Measurements from ENCODE around the gene ITPKC.
A peak's percentile ranks its signal among the peaks of the same experiment; 100 is the strongest.
"Not testable (repeated sequence)": the region's sequence is repeated elsewhere in the genome, so short reads cannot be mapped to it uniquely, and the experiment has no call there.

Gene ITPKC

DNA sequence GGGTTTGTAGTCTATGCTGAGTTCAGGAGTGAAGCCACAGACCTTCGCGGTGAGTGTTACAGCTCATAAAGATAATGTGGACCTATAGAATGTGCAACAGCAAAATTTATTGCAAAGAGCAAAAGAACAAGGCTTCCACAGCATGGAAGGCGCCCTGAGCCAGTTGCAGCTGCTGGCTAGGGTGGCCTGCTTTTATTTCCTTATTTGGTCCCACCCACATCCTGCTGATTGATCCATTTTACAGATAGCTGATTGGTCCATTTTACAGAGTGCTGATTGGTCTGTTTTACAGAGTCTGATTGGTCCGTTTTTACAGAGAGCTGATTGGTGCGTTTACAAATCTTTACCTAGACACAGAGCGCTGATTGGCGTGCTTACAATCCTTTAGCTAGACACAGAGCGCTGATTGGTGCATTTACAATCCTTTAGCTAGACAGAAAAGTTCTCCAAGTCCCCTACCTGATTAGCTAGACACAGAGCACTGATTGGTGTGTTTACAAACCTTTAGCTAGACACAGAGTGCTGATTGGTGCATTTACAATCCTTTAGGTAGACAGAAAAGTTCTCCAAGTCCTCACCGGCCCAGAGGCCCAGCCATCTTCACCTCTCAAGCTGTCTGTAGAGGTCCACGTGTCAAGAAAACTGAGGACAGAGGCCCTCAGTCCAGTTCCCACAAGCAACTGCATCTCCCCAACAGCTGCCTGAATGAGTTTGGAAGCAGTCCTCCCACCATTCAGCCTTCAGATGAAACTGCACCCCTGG lies 54.4 kb downstream of the ITPKC start:
- not testable (repeated sequence) for DNase-seq

DNA sequence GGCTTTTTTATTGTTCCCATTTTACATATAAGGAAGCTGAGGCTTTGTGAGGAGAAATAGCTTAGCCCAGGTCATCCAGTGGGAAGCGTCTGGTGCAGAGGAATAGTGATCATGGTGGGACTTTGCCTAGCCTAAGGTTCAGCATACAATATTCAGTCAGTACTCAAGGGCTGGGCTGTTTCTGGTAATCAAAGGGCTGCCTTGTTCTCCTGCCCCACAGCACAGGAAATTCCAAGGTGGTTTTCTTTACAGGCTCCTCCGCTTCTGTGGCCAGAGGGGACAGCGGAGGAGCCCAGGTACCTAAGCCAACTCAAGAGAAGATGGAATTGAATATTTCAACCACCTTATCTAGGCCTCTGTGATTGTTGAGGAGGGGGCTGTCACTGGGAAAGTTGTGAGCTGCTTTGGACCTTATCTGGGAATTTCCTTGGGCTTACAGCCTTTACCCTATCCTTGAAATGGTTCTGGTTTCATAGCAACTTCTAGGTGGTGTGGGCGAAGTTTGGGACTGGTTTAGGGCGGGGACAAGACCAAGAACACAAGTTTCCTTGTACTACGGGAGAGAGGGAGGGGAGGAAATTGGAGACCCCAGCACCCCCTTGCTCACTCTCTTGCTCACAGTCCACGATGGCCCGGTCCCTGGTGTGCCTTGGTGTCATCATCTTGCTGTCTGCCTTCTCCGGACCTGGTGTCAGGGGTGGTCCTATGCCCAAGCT lies 58.2 kb downstream of the ITPKC start, which contains the start of gene MIA:
TSS of gene MIA (plus strand) at position 606 of the 716 bp plus-strand sequence. CDS start at position 628, 22 bp downstream.
- DNase-seq = no peak

GRCh38 chr19:40775632-40776022 lies 58.7 kb downstream of the ITPKC start:
- no peak for DNase-seq

DNA sequence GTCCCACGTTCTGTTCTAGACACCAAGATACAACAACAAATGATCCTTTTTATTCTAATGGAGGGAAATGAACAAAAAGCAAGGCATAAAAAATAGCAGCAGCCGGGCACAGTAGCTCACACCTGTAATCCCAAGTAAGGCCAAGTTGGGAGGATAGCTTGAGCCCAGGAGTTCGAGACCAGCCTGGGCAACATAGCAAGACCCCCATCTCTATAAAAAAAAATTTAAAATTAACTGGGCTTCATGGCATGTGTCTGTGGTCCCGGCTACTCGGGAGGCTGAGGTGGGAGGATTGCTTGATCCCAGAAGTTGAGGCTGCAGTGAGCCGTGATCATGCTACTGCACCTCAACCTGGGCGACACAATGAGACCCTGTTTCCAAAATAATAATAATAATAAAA lies 59.5 kb downstream of the ITPKC start:
- no peak for DNase-seq

DNA sequence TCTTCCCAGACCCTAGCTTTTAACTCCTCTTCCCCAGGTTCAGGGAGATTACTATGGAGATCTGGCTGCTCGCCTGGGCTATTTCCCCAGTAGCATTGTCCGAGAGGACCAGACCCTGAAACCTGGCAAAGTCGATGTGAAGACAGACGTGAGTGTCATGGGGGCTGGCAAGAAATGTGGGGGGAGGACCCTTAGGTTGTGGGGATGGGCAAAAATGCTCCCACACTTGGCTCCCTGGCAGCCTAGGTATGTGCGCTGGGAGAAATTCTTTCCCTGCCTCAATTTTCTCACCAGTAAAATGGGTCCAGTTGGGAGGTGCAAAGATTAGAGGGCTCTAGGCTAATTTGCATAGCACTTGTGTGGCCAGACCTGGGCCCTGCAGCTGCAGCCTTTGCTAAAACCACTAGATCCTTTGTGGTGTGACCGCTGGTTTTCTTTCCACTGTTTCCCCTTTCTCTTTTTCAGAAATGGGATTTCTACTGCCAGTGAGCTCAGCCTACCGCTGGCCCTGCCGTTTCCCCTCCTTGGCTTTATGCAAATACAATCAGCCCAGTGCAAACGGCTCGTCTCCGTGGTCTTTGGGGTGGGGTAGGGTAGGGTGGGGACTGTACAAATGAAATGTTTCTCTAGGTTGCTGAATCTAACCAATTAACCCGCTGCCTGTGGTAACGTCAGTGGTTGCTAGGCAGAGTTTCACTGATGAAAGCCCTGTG lies 60.2 kb downstream of the ITPKC start:
- peak; percentile 80 to 86 for DNase-seq

DNA sequence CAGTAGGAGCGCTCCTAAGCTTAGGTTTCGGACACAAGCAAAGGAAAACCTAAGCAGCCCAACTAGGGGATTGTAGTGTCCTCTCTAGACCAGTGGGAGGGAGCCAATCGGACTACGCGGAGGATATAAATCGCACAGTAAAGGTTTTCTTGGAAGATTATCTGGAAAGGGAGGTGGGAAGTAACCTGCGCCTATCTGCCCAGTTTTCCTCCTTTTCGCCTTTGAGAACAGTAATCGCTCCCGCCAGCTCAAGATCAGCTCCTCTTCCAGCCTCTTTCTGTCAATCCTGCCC lies 60.7 kb downstream of the ITPKC start:
- no peak for DNase-seq

DNA sequence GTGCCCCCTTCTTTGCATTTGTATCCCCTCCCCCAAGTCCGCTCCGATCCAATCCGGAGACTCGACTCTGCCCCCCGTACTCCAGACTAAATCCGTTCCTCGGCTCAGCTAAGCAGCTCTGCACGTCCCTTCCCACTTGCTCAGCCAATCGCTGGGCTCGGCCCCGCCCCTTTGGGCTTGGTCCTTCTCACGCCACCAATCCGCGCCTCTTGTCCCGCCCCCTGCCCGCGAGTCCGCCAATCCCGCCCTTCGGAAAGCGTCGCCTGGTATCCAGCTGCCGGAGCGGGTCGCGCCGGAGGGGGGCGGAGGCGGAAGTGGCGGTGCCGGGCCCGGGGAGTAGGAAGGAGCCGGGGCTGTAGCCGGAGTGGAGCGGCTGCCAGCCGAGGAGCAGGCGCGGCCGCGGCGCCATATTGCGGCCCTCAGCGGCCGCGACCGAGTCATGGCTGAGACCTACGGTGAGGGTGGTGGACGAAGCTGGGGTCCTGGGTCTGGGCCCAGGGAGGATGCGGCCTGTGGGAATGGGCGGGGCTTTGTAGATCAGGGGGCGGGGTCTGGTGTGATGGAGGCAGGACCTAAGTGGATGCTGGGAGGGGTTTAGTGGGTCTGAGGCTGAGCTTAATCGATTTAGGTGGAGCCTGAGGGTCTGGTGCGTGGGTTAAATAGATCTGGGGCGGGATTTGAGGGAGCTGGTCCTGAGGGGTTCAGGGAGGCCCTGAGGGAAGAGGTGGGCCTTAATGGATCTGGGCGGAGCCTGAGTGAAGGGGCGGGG lies 61.2 kb downstream of the ITPKC start, which contains the start of gene RAB4B:
TSS of gene RAB4B (plus strand) at position 311 of the 769 bp plus-strand sequence. CDS start at position 440, 129 bp downstream.
- peak; percentile 99 to 100 for DNase-seq

DNA sequence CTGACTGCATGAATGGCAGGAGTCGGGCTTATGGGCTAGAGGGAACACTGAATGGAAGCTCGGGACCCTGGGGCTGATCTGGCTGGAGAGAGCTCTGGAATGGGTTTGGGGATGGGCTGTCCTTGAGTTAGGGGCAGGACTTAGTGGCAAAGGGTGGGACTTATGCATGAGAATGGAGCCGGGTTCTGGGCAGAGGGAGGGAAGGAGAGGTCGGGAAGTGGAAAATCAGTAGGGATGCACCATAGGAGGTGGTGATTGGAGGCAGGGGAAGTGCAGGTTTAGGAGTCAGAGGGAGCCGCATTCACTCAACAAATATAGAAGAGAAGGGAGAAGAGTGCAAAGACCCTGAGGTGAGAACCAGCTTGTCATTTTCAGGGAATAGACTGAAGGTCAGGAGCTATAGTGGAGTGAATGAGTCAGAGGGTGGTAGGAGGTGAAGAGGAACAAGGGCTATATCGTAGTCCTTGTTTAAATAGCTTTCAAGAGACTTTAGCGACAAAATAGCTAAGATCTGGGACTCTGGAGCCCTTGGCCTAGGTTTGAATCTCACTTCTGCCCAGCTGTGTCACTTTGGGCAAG lies 61.9 kb downstream of the ITPKC start:
- DNase-seq = no peak

GRCh38 chr19:40780582-40780981 lies 63.7 kb downstream of the ITPKC start:
- no peak for DNase-seq

DNA sequence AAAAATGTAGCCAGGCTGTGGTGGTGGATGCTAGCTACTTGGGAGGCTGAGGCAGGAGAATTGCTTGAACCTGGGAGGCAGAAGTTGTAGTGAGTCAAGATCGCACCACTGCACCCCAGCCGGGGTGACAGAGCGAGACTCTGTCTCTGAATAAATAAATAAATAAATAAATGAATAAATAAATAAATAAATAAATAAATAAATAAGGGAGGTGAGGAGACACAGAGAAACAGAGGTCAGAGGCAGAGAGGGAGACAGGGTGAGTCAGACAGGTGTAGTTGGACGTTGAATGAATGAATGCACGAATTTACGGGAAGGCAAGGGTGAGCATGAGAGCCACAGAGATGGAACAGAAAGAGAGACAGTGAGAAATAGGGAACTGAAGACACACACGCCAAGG lies 64.2 kb downstream of the ITPKC start:
- no peak for DNase-seq

DNA sequence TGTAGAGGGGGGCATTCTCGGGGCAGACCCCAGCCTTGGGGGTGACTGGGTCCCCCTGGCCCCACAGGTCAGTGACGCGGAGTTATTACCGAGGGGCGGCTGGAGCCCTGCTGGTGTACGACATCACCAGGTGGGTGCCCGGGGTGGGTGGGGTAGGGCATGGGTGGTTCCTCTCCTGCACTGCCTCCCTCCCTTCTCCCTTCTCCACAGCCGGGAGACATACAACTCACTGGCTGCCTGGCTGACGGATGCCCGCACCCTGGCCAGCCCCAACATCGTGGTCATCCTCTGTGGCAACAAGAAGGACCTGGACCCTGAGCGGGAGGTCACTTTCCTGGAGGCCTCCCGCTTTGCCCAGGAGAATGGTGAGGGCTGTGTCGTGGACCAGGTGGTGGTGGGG lies 66.8 kb downstream of the ITPKC start:
- no peak for DNase-seq

DNA sequence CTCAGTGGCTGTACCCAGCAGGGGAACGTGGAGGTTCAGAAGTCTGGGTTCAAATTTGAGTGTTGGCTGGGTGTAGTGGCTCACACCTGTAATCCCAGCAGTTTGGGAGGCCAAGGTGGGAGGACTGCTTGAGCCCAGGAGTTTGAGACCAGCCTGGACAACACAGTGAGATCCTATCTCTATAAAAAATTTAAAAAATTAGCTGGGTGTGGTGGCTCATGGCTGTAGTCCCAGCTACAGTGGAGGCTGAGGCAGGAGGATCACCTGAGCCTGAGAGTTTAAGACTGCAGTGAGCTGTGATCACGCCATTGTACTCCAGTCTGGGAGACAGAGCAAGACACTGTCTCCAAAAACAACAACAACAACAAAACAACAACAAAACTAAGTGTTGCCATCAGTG lies 67.2 kb downstream of the ITPKC start:
- not testable (repeated sequence) for DNase-seq

DNA sequence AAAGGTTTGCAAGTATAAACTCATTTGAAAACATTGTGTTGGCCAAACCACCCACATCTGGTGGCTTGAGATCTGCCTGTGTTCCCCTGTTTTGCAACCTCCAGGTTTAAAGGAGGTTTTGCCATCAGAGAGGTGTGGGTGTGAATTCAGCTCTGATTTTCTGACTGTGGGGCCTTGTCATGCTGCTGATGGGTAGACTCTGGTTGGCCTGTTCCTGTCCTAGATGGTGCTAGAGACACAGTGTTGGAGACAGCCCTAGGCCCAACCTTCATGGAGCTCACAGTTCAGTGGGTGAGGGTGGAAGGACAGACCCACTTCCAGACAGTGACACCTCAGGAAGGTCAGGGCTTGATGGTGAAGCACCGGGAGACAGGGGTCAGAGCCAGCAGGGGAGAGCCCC lies 68.6 kb downstream of the ITPKC start:
- no peak for DNase-seq

DNA sequence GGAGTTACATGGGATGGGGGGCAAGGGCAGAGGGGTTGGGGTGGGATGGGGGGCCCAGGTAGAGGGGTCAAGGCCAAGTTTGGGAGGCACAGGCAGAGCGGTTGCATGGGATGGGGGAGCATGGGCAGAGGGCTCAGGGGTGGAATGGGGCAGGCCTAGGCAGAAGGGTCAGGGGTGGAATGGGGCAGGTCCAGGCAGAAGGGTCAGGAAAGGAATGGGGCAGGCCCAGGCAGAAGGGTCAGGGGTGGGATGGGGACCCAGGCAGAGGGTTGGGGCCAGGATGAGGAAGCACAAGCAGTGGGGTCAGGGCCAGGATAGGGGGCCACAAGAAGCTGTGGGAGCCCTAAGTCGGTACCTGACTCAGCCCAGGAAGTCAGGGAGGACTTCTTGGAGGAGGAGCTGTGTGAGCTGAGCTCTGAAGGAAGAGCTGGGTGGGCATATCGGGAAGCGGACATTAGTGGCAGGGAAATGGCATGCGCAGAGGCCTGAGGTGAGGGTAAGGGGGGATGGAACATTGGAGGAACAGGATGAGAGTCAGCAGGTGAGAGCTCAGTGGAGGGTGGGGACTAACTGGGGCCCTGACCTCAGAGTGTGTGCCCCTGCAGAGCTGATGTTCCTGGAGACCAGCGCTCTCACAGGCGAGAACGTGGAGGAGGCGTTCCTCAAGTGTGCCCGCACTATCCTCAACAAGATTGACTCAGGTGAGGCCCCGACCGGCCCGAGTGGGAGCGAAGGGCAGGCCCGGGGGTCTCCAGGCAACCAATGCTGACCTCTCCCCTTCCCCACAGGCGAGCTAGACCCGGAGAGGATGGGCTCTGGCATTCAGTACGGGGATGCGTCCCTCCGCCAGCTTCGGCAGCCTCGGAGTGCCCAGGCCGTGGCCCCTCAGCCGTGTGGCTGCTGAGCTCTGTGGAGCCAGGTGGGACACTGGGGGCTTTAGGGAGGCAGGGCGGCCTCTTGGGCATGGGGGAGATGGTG lies 69.4 kb downstream of the ITPKC start:
- DNase-seq = no peak

Measured in stimulated activated CD4-positive, alpha-beta T cell treated with anti-CD3 and anti-CD28 coated beads, Interleukin-2, amount 100 ng/mL, for 48 hours (primary cell).